ENCODE results near the gene LLGL2.

DNA sequence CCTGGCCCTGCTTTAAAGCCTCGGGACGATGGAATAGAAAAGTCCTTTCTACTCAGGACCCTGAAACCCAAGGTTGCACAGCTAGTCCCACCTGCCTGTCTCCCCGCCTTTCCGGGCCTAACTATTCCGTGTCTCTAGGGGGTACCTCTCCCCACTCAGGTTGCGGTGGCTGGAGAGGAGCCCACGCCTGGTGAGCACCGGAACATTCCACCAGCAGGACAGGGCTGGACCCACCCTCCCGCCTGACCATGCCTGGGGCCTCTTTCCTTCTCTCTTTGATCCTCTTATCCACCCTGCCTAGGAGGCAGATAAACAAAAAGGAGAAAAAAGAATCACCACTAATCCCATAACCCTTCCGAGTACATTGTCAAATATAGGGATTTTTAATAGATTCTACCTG, 10.9 kb downstream of the LLGL2 start:
- TF ChIP-seq, protein P1, sequence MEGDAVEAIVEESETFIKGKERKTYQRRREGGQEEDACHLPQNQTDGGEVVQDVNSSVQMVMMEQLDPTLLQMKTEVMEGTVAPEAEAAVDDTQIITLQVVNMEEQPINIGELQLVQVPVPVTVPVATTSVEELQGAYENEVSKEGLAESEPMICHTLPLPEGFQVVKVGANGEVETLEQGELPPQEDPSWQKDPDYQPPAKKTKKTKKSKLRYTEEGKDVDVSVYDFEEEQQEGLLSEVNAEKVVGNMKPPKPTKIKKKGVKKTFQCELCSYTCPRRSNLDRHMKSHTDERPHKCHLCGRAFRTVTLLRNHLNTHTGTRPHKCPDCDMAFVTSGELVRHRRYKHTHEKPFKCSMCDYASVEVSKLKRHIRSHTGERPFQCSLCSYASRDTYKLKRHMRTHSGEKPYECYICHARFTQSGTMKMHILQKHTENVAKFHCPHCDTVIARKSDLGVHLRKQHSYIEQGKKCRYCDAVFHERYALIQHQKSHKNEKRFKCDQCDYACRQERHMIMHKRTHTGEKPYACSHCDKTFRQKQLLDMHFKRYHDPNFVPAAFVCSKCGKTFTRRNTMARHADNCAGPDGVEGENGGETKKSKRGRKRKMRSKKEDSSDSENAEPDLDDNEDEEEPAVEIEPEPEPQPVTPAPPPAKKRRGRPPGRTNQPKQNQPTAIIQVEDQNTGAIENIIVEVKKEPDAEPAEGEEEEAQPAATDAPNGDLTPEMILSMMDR (IDR thresholded peaks at IDR 0.05), result no peak
- TF ChIP-seq EP300 (IDR thresholded peaks at IDR 0.05) (no peak), POLR2A (IDR thresholded peaks at IDR 0.05) (no peak)
